Keratinocyte (primary cell): ENCODE measurements around the gene DIAPH2. TPM values are rescaled to one million over a fixed set of nuclear protein-coding genes. Genes with fewer than 3 reads are reported as not detected.

Source experiments
- DNase-seq: peaks from one replicate; pipeline ENCODE4 v3.0.0-alpha.2; 2011; ENCODE audit warnings: low read depth, missing footprints, low spot score
- FAIRE-seq: peaks from 2 replicates; lab custom pipeline; 2011; peaks lifted over from hg19 to GRCh38; lab: Jason Lieb, UNC
- H2AFZ ChIP-seq: 2 replicates; pipeline ENCODE4 v1.6.0; 2012; ENCODE audit warnings: low read length, control low read depth, inconsistent platforms; ENCODE audit not compliant: control insufficient read depth
- H3K27ac ChIP-seq: 2 replicates; pipeline ENCODE4 v1.5.1; 2011; ENCODE audit warnings: low read length; ENCODE audit not compliant: control insufficient read depth, insufficient read depth
- H3K27me3 ChIP-seq: 3 replicates; pipeline ENCODE4 v1.6.0; 2011; ENCODE audit warnings: low read length; ENCODE audit not compliant: control insufficient read depth, insufficient read depth; ENCODE audit errors: extremely low read depth
- H3K36me3 ChIP-seq, 2 experiments: 2 replicates in 1 of 2; 3 replicates in 1 of 2; pipeline ENCODE4 v1.5.1; 2011; ENCODE audit warnings: low read length in 2 of 2, mild to moderate bottlenecking in 1 of 2; ENCODE audit not compliant: control insufficient read depth in 2 of 2, insufficient read depth in 2 of 2; ENCODE audit errors: extremely low read depth in 1 of 2
- H3K4me1 ChIP-seq: 3 replicates; pipeline ENCODE4 v1.5.1; 2011; ENCODE audit warnings: low read length; ENCODE audit not compliant: control insufficient read depth, insufficient read depth; ENCODE audit errors: extremely low read depth
- H3K4me2 ChIP-seq: 3 replicates; pipeline ENCODE4 v1.6.0; 2011; ENCODE audit warnings: low read depth, low read length; ENCODE audit not compliant: control insufficient read depth, insufficient read depth; ENCODE audit errors: extremely low read depth
- H3K4me3 ChIP-seq, 3 experiments: fragments of 200-600 bp in 1 of 3; sonication (generic) in 1 of 3; 2 replicates in 2 of 3; 3 replicates in 1 of 3; pipeline ENCODE4 v1.5.1; 2011 to 2016; ENCODE audit warnings: low read length in 3 of 3, mild to moderate bottlenecking in 3 of 3, control low read depth in 2 of 3, inconsistent platforms in 1 of 3, low read depth in 1 of 3, mixed read lengths in 1 of 3, mixed run types in 1 of 3, moderate library complexity in 1 of 3; ENCODE audit not compliant: control insufficient read depth in 2 of 3, insufficient read depth in 2 of 3; ENCODE audit errors: extremely low read depth in 1 of 3
- H3K79me2 ChIP-seq: 2 replicates; pipeline ENCODE4 v1.6.0; 2012; ENCODE audit warnings: low read length; ENCODE audit not compliant: control insufficient read depth, insufficient read depth
- H3K9ac ChIP-seq: 3 replicates; pipeline ENCODE4 v1.6.0; 2011; ENCODE audit warnings: low read length; ENCODE audit not compliant: control insufficient read depth, insufficient read depth; ENCODE audit errors: extremely low read depth
- H3K9me1 ChIP-seq: 3 replicates; pipeline ENCODE4 v1.6.0; 2011; ENCODE audit warnings: low read length; ENCODE audit not compliant: control insufficient read depth, insufficient read depth; ENCODE audit errors: extremely low read depth
- H3K9me3 ChIP-seq: 2 replicates; pipeline ENCODE4 v1.5.1; 2012; ENCODE audit warnings: low read depth, low read length; ENCODE audit not compliant: control insufficient read depth
- H4K20me1 ChIP-seq: 3 replicates; pipeline ENCODE4 v1.6.0; 2011; ENCODE audit warnings: low read length; ENCODE audit not compliant: control insufficient read depth, insufficient read depth; ENCODE audit errors: extremely low read depth
- CTCF ChIP-seq, 3 experiments: IDR thresholded peaks in 1 of 3; conservative IDR thresholded peaks in 1 of 3; optimal IDR thresholded peaks in 1 of 3; 2 replicates in 2 of 3; 3 replicates in 1 of 3; pipeline versions ENCODE3 to v1.5.1; 2011; ENCODE audit warnings: low read length in 3 of 3, mild to moderate bottlenecking in 3 of 3, moderate library complexity in 2 of 3, control low read depth in 1 of 3, inconsistent platforms in 1 of 3; ENCODE audit not compliant: insufficient read depth in 2 of 3; ENCODE audit errors: extremely low read depth in 1 of 3
- EZH2 ChIP-seq: IDR thresholded peaks from one replicate; pipeline ENCODE4 v1.6.1; 2012; ENCODE audit warnings: inconsistent platforms, mild to moderate bottlenecking, low read length, moderate library complexity
- dilution Hi-C: fragments of 300-500 bp; cut with MboI; formaldehyde crosslinking; loops from one replicate; pipeline ENCODE4 v1.7.0; 2020; ENCODE audit warnings: low sequenced_read_pairs; ENCODE audit not compliant: extremely low pct_ligation_motif_present
- polyA plus RNA-seq, 5 experiments: library from polyadenylated mRNA; depleted of rRNA in 3 of 5; stranded (reverse) in 3 of 5; stranded (forward) in 1 of 5; unstranded in 1 of 5; fragments of >200 nt; gene quantifications; 1 replicate in 1 of 5; 2 replicates in 3 of 5; 3 replicates in 1 of 5; pipeline versions ENCODE4 v1.2.1 to v1.2.3, GENCODE V29; 2011 to 2012; ENCODE audit warnings: missing spikeins in 2 of 5, low read depth in 1 of 5, low replicate concordance in 1 of 5

Gene DIAPH2
- polyA plus RNA-seq, 1 donor (not counting 4 experiments of a cell fraction or from before 2014, with no cell fraction given), result 7.4 TPM

- no peak overlapping the region for H2AFZ ChIP-seq
- no peak overlapping the region for H3K27ac ChIP-seq
- H3K79me2 ChIP-seq, result peaks cover 11% of the 10 kb centered on the region
- TF ChIP-seq EZH2 (no peak), CTCF (optimal IDR thresholded peaks at IDR 0.05 in 1 of 3, IDR thresholded peaks at IDR 0.05 in 1 of 3, conservative IDR thresholded peaks at IDR 0.05 in 1 of 3; ENCODE audit: extremely low read depth in 1 of 3, insufficient read depth in 2 of 3, low read length in 3 of 3) (no peak)
- no peak overlapping the region for H3K4me3 ChIP-seq
- dilution Hi-C loops, result no loop called here
- no peaks in the 10 kb centered on the region for H3K4me1 ChIP-seq
- no peaks in the 10 kb centered on the region for H3K9me3 ChIP-seq
- no peaks in the 10 kb centered on the region for H3K27me3 ChIP-seq
- no peaks in the 10 kb centered on the region for H3K36me3 ChIP-seq
- FAIRE-seq, result no peak
- H3K4me2 ChIP-seq, result no peak overlapping the region
- H3K9me1 ChIP-seq, result no peaks in the 10 kb centered on the region
- H3K9ac ChIP-seq, result no peak overlapping the region
- no peaks in the 10 kb centered on the region for H4K20me1 ChIP-seq
- DNase-seq, result no peak
Observed at GRCh38 chrX:96689991-96690390, 5.3 kb downstream of the DIAPH2 start.

DNA sequence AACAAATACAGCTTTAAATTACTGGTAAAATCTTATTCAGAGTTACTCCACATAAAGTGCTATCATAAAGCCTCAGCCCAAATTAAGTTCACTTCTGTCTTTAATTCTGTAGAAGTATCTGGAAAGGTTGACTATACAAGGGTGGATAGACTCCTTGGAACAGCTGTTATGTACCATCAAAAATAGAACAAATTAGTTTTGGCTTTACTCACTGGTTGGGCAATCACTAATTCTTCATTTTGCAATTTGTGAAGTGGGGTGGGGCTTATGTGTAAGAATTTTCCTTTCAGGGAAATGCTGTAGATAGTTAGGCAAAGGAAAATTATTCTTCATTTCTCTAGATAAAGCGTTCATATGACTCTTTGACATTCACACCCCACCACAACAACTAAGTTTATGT lies 7.8 kb downstream of the DIAPH2 start:
- H3K79me2 ChIP-seq, result peaks cover 7% of the 10 kb centered on the region
- no peak for TF ChIP-seq EZH2
- TF ChIP-seq CTCF (optimal IDR thresholded peaks at IDR 0.05 in 1 of 3, IDR thresholded peaks at IDR 0.05 in 1 of 3, conservative IDR thresholded peaks at IDR 0.05 in 1 of 3; ENCODE audit: extremely low read depth in 1 of 3, insufficient read depth in 2 of 3, low read length in 3 of 3), result no peak
- dilution Hi-C loops, result no loop called here
- H3K27ac ChIP-seq, result no peak overlapping the region
- no peaks in the 10 kb centered on the region for H4K20me1 ChIP-seq
- no peak for FAIRE-seq
- no peak for DNase-seq
- no peak overlapping the region for H3K9ac ChIP-seq
- no peak overlapping the region for H3K4me3 ChIP-seq
- H3K27me3 ChIP-seq, result no peaks in the 10 kb centered on the region
- no peak overlapping the region for H3K4me2 ChIP-seq
- H3K4me1 ChIP-seq, result no peaks in the 10 kb centered on the region
- no peaks in the 10 kb centered on the region for H3K9me3 ChIP-seq
- H2AFZ ChIP-seq, result no peak overlapping the region
- no peaks in the 10 kb centered on the region for H3K36me3 ChIP-seq
- H3K9me1 ChIP-seq, result no peaks in the 10 kb centered on the region
